GM12865 (cell line): ENCODE measurements around the gene G6PC2.

Source experiments
- DNase-seq: peaks from one replicate; pipeline ENCODE4 v3.0.0; 2010; ENCODE audit warnings: low read depth
- H3K4me3 ChIP-seq: 2 replicates; pipeline ENCODE4 v1.5.1; 2011; ENCODE audit warnings: mild to moderate bottlenecking, low read depth, low read length, control low read depth
- TF ChIP-seq, protein P1 (sequence below): IDR thresholded peaks from 2 replicates; pipeline ENCODE4 v1.5.1; 2011; ENCODE audit warnings: low read length, control low read depth, low read depth, inconsistent platforms; ENCODE audit not compliant: insufficient read depth; ENCODE audit errors: missing control alignments

G6PC2 gene

DNA sequence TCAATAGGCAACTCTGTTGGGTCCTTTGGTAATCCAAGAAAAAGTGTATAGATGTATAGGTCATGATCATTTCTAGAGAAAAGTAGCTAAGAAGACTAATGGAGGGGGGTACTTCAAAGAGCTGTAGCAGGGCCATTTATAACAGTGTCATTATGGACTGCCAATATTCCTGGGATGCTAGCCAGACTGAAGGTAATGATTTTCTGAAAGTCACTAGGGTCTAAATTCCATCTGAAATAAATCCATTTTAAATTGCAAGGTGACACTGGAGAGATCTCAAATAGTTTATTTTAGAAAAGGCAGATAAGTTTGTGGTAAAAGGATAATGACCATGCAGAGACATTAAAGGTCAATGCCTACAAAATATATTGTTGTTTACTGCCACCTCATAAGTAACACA, 6.4 kb upstream of the G6PC2 start:
- H3K4me3 ChIP-seq, result no peak overlapping the region
- DNase-seq, result no peak
- TF ChIP-seq, protein P1, sequence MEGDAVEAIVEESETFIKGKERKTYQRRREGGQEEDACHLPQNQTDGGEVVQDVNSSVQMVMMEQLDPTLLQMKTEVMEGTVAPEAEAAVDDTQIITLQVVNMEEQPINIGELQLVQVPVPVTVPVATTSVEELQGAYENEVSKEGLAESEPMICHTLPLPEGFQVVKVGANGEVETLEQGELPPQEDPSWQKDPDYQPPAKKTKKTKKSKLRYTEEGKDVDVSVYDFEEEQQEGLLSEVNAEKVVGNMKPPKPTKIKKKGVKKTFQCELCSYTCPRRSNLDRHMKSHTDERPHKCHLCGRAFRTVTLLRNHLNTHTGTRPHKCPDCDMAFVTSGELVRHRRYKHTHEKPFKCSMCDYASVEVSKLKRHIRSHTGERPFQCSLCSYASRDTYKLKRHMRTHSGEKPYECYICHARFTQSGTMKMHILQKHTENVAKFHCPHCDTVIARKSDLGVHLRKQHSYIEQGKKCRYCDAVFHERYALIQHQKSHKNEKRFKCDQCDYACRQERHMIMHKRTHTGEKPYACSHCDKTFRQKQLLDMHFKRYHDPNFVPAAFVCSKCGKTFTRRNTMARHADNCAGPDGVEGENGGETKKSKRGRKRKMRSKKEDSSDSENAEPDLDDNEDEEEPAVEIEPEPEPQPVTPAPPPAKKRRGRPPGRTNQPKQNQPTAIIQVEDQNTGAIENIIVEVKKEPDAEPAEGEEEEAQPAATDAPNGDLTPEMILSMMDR, result no peak

DNA sequence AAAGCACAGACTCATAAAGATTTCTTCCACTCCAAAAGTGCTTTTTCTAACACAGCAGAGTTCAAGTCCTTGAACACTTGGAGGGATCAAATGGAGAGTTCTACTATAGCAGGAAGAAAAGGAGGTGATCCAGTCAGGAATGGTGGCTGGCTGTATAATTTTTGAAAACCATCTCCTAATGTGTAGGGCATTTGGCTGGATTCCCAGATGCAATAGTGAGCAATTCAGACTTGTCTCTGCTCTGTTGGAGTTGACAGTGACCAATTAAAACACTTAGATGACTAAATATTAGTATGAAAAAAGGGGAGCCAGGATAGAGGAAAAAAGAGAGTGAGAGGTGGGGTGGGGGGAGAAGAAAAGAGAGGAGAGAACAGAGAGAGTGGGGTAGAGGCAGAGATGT, 5.3 kb upstream of the G6PC2 start:
- TF ChIP-seq, protein P1, result no peak
- no peak overlapping the region for H3K4me3 ChIP-seq
- DNase-seq, result no peak

DNA sequence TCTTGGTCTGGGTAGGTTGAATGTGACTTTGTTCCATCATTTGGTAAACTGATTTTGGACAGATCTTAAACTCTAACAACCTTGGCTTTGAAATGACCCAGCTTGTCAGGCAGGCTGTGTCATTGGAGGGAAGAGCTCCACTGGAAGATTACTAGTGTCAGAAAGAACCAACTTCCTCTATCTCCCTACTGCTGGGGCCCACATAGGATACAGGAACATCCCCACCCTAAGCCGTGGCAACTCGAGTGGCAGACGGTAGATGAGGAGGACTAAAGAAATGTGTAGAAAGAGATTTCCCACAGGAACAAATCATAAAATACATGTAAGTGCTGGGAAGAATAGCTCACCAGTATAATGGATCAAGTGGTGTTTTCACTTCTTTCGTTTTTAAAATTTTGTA, 4.3 kb upstream of the G6PC2 start:
- TF ChIP-seq, protein P1, result no peak
- DNase-seq, result no peak
- H3K4me3 ChIP-seq, result no peak overlapping the region

DNA sequence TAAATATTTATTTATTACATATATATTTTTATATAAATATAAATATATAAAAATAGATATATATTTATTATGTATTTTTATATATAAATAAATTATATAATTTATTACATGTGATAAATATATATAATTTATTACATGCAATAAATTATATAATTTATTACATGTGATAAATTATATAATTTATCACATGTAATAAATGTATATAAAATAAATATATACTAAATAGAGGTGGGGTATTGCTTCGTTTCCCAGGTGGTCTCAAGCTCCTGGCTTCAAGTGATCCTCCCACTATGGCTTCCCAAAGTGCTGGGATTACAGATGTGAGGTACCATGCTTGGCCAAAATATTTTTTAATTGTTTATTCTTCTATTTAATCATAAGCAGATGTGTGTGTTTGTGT, 3.6 kb upstream of the G6PC2 start:
- no peak overlapping the region for H3K4me3 ChIP-seq
- TF ChIP-seq, protein P1, result no peak
- no peak for DNase-seq

DNA sequence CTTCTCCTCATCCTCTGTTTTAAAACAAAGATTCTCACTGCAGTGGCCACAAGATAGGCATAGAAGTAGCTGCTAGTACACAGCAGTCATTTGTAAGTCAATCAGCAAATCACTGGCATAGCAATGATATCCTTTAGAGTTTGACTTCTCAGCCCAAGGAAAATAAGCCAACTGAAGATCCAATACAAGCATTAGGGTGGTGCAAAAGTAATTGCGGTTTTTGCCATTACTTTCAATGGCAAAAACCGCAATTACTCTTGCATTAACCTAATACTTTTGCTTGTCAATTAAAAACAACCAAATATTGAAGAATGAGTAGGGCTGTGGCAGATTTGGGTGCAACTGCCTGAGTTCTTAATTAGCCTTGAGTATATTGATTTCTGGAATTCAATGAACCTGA, 2.8 kb downstream of the G6PC2 start:
- no peak for DNase-seq
- H3K4me3 ChIP-seq, result no peak overlapping the region
- TF ChIP-seq, protein P1, result no peak

DNA sequence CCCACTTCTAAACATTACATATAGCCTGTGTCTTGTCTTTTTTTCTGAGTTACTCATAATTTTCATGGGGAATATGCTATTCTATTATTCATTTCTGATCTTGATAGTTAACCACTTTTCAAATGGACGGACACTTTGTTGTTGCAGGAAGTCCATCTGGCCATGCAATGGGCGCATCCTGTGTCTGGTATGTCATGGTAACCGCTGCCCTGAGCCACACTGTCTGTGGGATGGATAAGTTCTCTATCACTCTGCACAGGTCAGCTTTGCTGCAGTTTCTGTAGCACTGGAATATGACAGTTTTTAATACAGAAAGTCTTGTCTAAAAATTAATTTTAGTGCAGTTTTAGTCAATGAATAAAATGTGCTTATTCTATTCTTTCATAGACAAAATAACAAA, 3.3 kb downstream of the G6PC2 start:
- TF ChIP-seq, protein P1, result no peak
- H3K4me3 ChIP-seq, result no peak overlapping the region
- no peak for DNase-seq

DNA sequence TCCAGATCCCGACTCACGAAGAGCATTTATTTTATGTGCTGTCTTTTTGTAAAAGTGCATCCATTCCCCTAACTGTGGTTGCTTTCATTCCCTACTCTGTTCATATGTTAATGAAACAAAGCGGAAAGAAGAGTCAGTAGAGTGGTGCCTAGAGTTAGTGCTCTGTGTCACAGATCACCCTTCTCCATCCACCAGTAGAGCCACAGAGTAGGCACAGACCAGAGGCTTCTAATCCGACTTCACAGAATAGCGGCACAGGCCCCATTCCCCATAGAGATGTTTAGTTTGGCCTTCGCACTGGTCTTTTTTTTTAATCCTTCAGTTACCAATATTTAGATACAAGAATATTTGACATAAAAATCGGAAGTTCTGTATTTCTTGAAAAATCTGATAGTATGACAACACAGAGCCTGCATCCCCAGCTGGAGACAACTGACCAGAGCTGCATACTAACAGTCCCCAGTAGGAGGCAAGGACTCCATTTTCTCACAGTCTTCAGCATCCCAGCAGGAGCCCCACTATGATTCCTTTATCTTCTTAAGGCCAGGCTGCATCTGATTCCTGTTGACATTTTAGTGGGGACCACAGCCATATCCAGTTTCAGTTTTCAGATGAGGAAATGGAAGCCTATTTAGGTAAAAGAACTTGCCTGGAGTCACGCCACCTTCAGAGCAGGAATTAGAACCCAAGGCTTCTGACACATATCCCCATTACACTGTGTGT, 7.0 kb downstream of the G6PC2 start:
- TF ChIP-seq, protein P1, result no peak
- no peak for DNase-seq
- no peak overlapping the region for H3K4me3 ChIP-seq
